LoVo (cell line): ENCODE data around the gene PGC.

Experiments used
- DNase-seq: peaks from one replicate; pipeline ENCODE4 v3.0.0-alpha.2; 2016; ENCODE audit warnings: low spot score

The PGC gene

GRCh38 chr6:41746107-41746506 lies 1.1 kb downstream of the PGC start:
- no peak for DNase-seq

- no peak for DNase-seq
Observed at GRCh38 chr6:41744236-41744787, 2.9 kb downstream of the PGC start.

GRCh38 chr6:41743406-41744235 lies 3.6 kb downstream of the PGC start:
- DNase-seq: no peak

- peak; percentile 83 for DNase-seq
Observed at GRCh38 chr6:41741625-41742490, 5.3 kb downstream of the PGC start.

GRCh38 chr6:41740366-41741162 lies 6.6 kb downstream of the PGC start:
- no peak for DNase-seq

DNA sequence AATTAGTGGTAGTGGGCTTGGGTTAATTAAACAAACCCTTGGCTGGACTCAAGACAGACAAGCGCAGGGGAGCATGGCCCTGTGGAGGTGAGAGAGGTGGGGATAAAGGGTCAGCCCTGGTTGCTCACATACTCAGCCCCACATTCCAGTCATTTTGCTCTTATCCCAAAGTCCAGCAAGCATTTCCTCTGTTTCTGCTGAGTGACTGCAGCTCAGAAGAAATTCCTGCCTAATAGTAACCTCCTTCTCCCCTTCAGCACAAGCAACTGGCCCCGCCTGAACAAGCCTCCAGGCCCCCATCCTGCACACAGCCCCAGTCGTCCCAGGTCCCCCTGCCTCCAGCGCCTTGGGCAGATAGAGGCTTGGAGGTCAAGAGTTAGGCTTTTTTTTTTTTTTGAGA lies 8.2 kb downstream of the PGC start:
- no peak for DNase-seq

DNA sequence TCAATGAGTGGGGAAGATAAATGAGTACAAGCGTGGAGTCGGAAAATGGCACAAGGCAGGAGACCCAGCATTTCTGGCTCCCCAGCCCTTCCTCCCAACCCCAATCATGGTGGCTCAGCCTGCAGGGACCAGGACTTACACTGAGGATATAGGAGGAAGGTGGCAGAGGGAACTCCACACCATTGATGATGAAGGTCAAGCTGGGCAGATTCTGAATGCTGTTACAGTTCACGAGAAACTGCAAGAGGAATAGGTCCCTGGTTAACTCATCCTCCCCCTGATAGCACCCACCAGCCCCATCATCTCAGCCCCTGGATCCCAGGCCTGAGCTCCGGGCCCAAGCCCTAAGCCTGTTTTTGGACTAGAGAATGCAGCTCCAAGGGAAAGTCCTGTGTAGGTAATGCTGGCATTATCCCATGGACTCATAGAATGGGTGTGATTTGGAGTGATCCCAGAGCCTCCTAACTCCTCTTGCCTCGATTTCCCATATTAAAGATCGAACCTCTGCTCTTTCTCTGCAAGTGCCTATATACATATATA lies 9.5 kb downstream of the PGC start:
- no peak for DNase-seq

- DNase-seq: no peak
Observed at GRCh38 chr6:41736800-41737555, 10.2 kb downstream of the PGC start.

GRCh38 chr6:41736186-41736733 lies 10.9 kb downstream of the PGC start:
- no peak for DNase-seq

- DNase-seq: peak; percentile 89
Observed at GRCh38 chr6:41735427-41736185, 11.6 kb downstream of the PGC start, which contains the start of gene TFEB. Gene TFEB (minus strand): TSS chr6:41735608. CDS start chr6:41691213, 44,395 bp downstream.

GRCh38 chr6:41734666-41735426 lies 12.4 kb downstream of the PGC start:
- DNase-seq: peak; percentile 42

DNA sequence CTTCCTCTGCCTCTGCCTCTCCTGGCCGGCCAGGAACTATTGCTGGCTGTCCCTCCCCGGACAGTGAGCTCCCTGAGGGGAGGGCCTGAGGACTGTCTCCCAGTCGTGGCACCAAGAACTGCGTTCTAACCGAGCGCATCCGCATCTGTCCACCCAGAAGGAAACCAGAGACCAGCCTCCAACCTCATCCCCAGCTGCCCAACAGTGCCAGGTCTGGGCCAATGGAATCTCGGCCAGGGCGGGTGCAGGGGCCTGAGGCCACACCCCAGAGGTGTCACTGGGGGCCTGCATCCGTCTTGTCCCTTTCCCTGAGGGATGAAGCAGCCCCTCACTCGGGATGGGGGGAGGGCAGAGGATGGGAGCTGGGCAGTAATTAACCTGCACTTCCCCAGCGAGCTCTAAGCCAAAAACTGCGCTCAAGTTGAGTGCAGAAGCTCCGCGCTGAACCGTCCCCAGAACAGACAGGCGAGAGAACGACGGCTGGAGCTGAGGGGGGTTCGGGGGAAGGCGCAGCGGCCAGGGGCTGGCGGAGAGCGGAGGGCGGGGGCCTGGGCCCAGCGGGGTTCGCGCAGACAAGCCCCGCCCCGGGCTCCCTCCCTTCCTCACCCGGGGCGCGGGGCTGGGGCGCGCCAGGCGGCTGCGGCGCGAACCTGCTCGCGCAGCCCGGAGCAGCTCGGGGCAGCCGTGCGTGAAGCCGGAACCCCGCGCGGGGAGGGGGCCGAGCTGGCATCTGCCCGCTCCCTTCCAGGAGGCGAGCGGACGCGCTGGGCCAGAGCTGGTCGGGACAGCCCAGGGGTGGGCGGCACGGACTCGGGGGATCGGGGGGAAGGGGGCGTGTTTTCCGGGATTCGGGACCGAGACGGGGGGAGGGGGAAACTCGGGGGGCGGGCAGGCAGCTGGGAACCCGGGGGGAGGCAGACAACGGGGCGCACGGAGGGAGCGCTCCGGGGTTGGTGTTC lies 13.2 kb downstream of the PGC start:
- peak; percentile 7 for DNase-seq

DNA sequence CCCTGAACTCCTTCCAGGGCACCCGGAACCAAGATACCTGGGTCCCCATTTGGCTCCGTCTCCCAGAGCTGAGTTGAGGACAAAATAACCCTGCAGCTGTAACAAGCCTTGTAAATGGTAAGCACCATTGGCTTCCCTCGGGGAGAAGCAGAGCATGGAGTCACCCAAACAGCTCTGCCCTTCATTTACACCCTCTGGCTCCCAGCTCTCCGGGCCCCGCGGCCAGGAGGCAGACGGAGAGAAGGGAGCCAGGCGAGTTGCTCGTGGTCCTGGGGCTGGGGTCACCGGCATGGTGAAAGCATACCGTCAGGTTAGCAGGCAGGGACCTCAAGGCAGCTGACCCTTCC lies 13.9 kb downstream of the PGC start:
- DNase-seq: no peak

- no peak for DNase-seq
Observed at GRCh38 chr6:41732591-41733359, 14.4 kb downstream of the PGC start.

- no peak for DNase-seq
Observed at GRCh38 chr6:41732149-41732548, 15.0 kb downstream of the PGC start.

- no peak for DNase-seq
Observed at GRCh38 chr6:41731561-41732086, 15.6 kb downstream of the PGC start.
